ENCODE measurements around the gene INPP5D. TPM values are rescaled to one million over a fixed set of nuclear protein-coding genes. Genes with fewer than 3 reads are reported as not detected.

INPP5D gene
- total and polyA plus RNA-seq, 2 of the 8 experiments (the other 6 are each of a cell fraction or from before 2014, with no cell fraction given): 4.5 to 7.1 TPM

- TF ChIP-seq E2F6 (IDR thresholded peaks at IDR 0.05) (no peak), TCF12 (IDR thresholded peaks at IDR 0.05; ENCODE audit: low read depth, low read length) (no peak), POLR2A (IDR thresholded peaks at IDR 0.05; ENCODE audit: control extremely low read depth in 1 of 2, low read depth in 2 of 2, low read length in 2 of 2) (no peak), FOSL1 (IDR thresholded peaks at IDR 0.05; ENCODE audit: insufficient read depth, low read depth, low read length) (no peak), HDAC6 (IDR thresholded peaks at IDR 0.05; ENCODE audit: low read depth, low read length) (no peak), SRF (IDR thresholded peaks at IDR 0.05; ENCODE audit: low read depth, low read length) (no peak), KDM4A (IDR thresholded peaks at IDR 0.05; ENCODE audit: low read depth, low read length, severe bottlenecking) (no peak)
Measured at GRCh38 chr2:233185963-233186362, 125.8 kb downstream of the INPP5D start (continued).

All from H1 (cell line).